SK-N-SH treated with all-trans-retinoic acid at 6 μM for 48 hours (cell line): Measurements from ENCODE around the gene TRMT13.

ENCODE experiments used
- ISL1 ChIP-seq: fragments of 250-450 bp; sonication (Bioruptor Pico); IDR thresholded peaks from 2 replicates; pipeline ENCODE4 v2.1.2; 2022; ENCODE audit warnings: mild to moderate bottlenecking, moderate library complexity
- PPARA ChIP-seq: fragments of 250-450 bp; sonication (Bioruptor Pico); IDR thresholded peaks from 2 replicates; pipeline ENCODE4 v1.5.0; 2020; ENCODE audit warnings: mild to moderate bottlenecking, borderline replicate concordance
- RARB ChIP-seq: fragments of 250-450 bp; sonication (Bioruptor Pico); IDR thresholded peaks from 2 replicates; pipeline ENCODE4 v1.8.0; 2021; ENCODE audit warnings: mild to moderate bottlenecking, moderate library complexity
- TCF4 ChIP-seq: fragments of 250-450 bp; sonication (Bioruptor Pico); IDR thresholded peaks from 2 replicates; pipeline ENCODE4 v1.8.0; 2021; ENCODE audit warnings: mild to moderate bottlenecking, moderate library complexity, borderline replicate concordance
- ZNF565 ChIP-seq: fragments of 450-650 bp; formaldehyde crosslinking; conservative IDR thresholded peaks from 2 replicates; pipeline ENCODE4 v1.5.0; 2020; ENCODE audit warnings: low read depth, mild to moderate bottlenecking, moderate library complexity
- TF ChIP-seq, protein P1 (sequence below): fragments of 250-450 bp; sonication (Bioruptor Pico); IDR thresholded peaks from 2 replicates; pipeline ENCODE4 v1.8.0; 2021; ENCODE audit warnings: low read depth, mild to moderate bottlenecking, moderate library complexity, borderline replicate concordance
- TF ChIP-seq, protein P2 (sequence below): fragments of 250-450 bp; sonication (Bioruptor Pico); IDR thresholded peaks from 2 replicates; pipeline ENCODE4 v1.5.1; 2020; ENCODE audit warnings: low read depth, mild to moderate bottlenecking, moderate library complexity

DNA sequence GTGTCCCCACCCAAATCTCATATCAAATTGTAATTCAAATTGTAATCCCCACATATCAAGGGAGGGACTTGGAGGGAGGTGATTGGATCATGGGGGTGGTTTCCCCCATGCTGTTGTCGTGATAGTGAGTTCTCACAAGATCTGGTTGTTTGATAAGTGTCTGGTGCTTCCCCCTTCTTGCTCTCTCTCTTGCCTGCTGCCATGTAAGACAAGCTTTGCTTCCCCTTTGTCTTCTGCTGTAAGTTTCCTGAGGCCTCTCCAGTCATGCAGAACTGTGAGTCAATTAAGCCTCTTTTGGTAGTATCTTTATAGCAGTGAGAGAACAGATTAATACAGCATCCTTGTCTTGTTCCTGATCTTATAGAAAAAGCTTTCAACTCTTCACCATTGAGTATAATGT lies 51.6 kb downstream of the TRMT13 start:
- TF ChIP-seq TCF4 (CRISPR knock-in tag): no peak
- TF ChIP-seq PPARA: no peak
- no peak for TF ChIP-seq RARB
- TF ChIP-seq, protein P1, sequence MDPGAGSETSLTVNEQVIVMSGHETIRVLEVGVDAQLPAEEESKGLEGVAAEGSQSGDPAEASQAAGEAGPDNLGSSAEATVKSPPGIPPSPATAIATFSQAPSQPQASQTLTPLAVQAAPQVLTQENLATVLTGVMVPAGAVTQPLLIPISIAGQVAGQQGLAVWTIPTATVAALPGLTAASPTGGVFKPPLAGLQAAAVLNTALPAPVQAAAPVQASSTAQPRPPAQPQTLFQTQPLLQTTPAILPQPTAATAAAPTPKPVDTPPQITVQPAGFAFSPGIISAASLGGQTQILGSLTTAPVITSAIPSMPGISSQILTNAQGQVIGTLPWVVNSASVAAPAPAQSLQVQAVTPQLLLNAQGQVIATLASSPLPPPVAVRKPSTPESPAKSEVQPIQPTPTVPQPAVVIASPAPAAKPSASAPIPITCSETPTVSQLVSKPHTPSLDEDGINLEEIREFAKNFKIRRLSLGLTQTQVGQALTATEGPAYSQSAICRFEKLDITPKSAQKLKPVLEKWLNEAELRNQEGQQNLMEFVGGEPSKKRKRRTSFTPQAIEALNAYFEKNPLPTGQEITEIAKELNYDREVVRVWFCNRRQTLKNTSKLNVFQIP (CRISPR knock-in tag): no peak
- no peak for TF ChIP-seq ISL1
- no peak for TF ChIP-seq ZNF565
- TF ChIP-seq, protein P2, sequence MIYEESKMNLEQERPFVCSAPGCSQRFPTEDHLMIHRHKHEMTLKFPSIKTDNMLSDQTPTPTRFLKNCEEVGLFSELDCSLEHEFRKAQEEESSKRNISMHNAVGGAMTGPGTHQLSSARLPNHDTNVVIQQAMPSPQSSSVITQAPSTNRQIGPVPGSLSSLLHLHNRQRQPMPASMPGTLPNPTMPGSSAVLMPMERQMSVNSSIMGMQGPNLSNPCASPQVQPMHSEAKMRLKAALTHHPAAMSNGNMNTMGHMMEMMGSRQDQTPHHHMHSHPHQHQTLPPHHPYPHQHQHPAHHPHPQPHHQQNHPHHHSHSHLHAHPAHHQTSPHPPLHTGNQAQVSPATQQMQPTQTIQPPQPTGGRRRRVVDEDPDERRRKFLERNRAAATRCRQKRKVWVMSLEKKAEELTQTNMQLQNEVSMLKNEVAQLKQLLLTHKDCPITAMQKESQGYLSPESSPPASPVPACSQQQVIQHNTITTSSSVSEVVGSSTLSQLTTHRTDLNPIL (CRISPR knock-in tag): no peak
